ENCODE data around the gene ARNT2.

DNA sequence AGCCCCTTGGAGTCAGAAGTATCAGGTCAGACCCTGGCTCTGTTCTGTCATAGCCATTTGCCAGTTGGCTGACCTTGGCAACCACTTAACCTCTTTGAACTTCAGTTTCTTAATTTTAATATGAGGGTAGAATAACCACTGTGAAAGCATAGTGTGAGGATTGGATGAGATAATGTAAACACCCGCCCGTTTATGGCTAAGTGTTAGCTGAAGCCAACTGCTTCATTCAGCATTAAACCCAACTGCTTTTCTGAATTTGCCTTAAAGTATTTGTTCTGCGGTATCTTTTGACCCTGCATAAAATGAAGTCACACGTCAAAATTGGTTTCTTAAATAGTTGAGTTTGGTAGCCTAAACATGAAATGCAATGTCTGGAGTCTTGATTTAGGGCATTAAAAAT is 169.4 kb downstream of the ARNT2 start:
- TF ChIP-seq POLR2A (IDR thresholded peaks at IDR 0.05; ENCODE audit: low read depth, low read length) (no peak), POLR2AphosphoS5 (IDR thresholded peaks at IDR 0.05; ENCODE audit: low read depth, low read length) (no peak), SPI1 (IDR thresholded peaks at IDR 0.05; ENCODE audit: low read depth, low read length) (no peak), TAF1 (IDR thresholded peaks at IDR 0.05; ENCODE audit: low read depth, low read length) (no peak), POU2F2 (IDR thresholded peaks at IDR 0.05; ENCODE audit: low read depth, low read length) (no peak), PAX5 (IDR thresholded peaks at IDR 0.05; ENCODE audit: insufficient read depth, low read length, severe bottlenecking) (no peak)
